Neural cell (in vitro differentiated cells): ENCODE data around the gene PAPPA2. TPM values are rescaled to one million over a fixed set of nuclear protein-coding genes. Genes with fewer than 3 reads are reported as not detected.

Experiments
- H2AFZ ChIP-seq: fragments of 200-600, 300-800 bp; sonication (generic), shearing (Covaris generic); 2 replicates; pipeline ENCODE4 v1.6.0; 2014; ENCODE audit warnings: low read depth, mild to moderate bottlenecking, antibody characterized with exemption, low read length, moderate library complexity
- H3F3A ChIP-seq: fragments of 200-600 bp; shearing (Covaris generic); 2 replicates; pipeline ENCODE4 v1.6.1; 2016; ENCODE audit warnings: mild to moderate bottlenecking, moderate library complexity, mixed read lengths, antibody characterized with exemption, low read length; ENCODE audit not compliant: insufficient read depth, poor library complexity, severe bottlenecking
- H3K27ac ChIP-seq: fragments of 200-600, 300-800 bp; sonication (generic), shearing (Covaris generic); 2 replicates; pipeline ENCODE4 v1.5.1; 2014; ENCODE audit warnings: mild to moderate bottlenecking, low read length, moderate library complexity
- H3K27me3 ChIP-seq: fragments of 300-800, 200-600 bp; sonication (generic), shearing (Covaris generic); 2 replicates; pipeline ENCODE4 v1.6.0; 2014; ENCODE audit warnings: mild to moderate bottlenecking, low read depth, low read length, moderate library complexity; ENCODE audit not compliant: insufficient read depth
- H3K36me3 ChIP-seq: fragments of 300-800, 200-600 bp; sonication (generic), shearing (Covaris generic); 2 replicates; pipeline ENCODE4 v1.5.1; 2014; ENCODE audit warnings: mild to moderate bottlenecking, antibody characterized with exemption, low read length, moderate library complexity; ENCODE audit not compliant: insufficient read depth
- H3K4me2 ChIP-seq: fragments of 300-800, 200-600 bp; sonication (generic), shearing (Covaris generic); 2 replicates; pipeline ENCODE4 v1.6.0; 2014; ENCODE audit warnings: mild to moderate bottlenecking, low read length
- H3K4me3 ChIP-seq: fragments of 300-800, 200-600 bp; sonication (generic), shearing (Covaris generic); 2 replicates; pipeline ENCODE4 v1.5.1; 2014; ENCODE audit warnings: mild to moderate bottlenecking, low read length, moderate library complexity
- H3K79me2 ChIP-seq: fragments of 200-600 bp; shearing (Covaris generic); replicated peaks from 2 replicates; pipeline ENCODE4 v1.6.0; 2014; ENCODE audit warnings: mild to moderate bottlenecking, low read length, moderate library complexity; ENCODE audit not compliant: insufficient read depth
- H3K9ac ChIP-seq: fragments of 300-800, 200-600 bp; sonication (generic), shearing (Covaris generic); 2 replicates; pipeline ENCODE4 v1.6.1; 2016; ENCODE audit warnings: mild to moderate bottlenecking, low read length, mixed read lengths
- H3K9me2 ChIP-seq: fragments of 200-600 bp; shearing (Covaris generic); 2 replicates; pipeline ENCODE4 v1.6.1; 2016; ENCODE audit warnings: mild to moderate bottlenecking, low read length, mixed read lengths; ENCODE audit not compliant: insufficient read depth
- H3K9me3 ChIP-seq: fragments of 200-600, 300-800 bp; sonication (generic), shearing (Covaris generic); 2 replicates; pipeline ENCODE4 v1.6.1; 2016; ENCODE audit warnings: mild to moderate bottlenecking, mixed run types, low read length, moderate library complexity, mixed read lengths
- H4K20me1 ChIP-seq: fragments of 200-600 bp; shearing (Covaris generic); 2 replicates; pipeline ENCODE4 v1.6.1; 2016; ENCODE audit warnings: mild to moderate bottlenecking, mixed run types; ENCODE audit not compliant: insufficient read depth
- CTCF ChIP-seq: fragments of 450-650 bp; IDR thresholded peaks from 2 replicates; pipeline ENCODE4 v1.5.1; 2014; ENCODE audit warnings: antibody characterized with exemption, mild to moderate bottlenecking, moderate library complexity; ENCODE audit not compliant: poor library complexity, severe bottlenecking
- EP300 ChIP-seq: fragments of 450-650 bp; conservative IDR thresholded peaks from 2 replicates; pipeline ENCODE4 v1.6.1; 2014; ENCODE audit warnings: antibody characterized with exemption, mild to moderate bottlenecking, moderate library complexity; ENCODE audit not compliant: poor library complexity, severe bottlenecking
- EZH2 ChIP-seq: fragments of 200-600, 300-800 bp; shearing (Covaris generic), sonication (generic); IDR thresholded peaks from 2 replicates; pipeline ENCODE4 v1.6.1; 2014; ENCODE audit warnings: antibody characterized with exemption, low read length, borderline replicate concordance, mild to moderate bottlenecking; ENCODE audit not compliant: insufficient read depth, poor library complexity, severe bottlenecking
- MXI1 ChIP-seq: fragments of 450-650 bp; conservative IDR thresholded peaks from 2 replicates; pipeline ENCODE4 v1.6.1; 2014; ENCODE audit warnings: antibody characterized with exemption, mild to moderate bottlenecking; ENCODE audit not compliant: poor library complexity, severe bottlenecking
- POLR2AphosphoS5 ChIP-seq: IDR thresholded peaks from 2 replicates; pipeline ENCODE4 v1.6.1; 2012
- RAD21 ChIP-seq: fragments of 450-650 bp; conservative IDR thresholded peaks from 2 replicates; pipeline ENCODE4 v1.6.1; 2014; ENCODE audit warnings: antibody characterized with exemption, mild to moderate bottlenecking, moderate library complexity
- REST ChIP-seq: IDR thresholded peaks from 2 replicates; pipeline ENCODE4 v1.6.1; 2012; ENCODE audit warnings: borderline replicate concordance
- SMC3 ChIP-seq: fragments of 450-650 bp; conservative IDR thresholded peaks from 2 replicates; pipeline ENCODE4 v1.6.1; 2014; ENCODE audit warnings: antibody characterized with exemption, mild to moderate bottlenecking, moderate library complexity; ENCODE audit not compliant: poor library complexity
- TAF1 ChIP-seq: IDR thresholded peaks from 2 replicates; pipeline ENCODE4 v1.6.1; 2012; ENCODE audit warnings: low read depth
- polyA plus RNA-seq: library from polyadenylated mRNA; depleted of rRNA; stranded (reverse); fragments of >200 nt; gene quantifications from 2 replicates; pipeline ENCODE4 v1.2.3, GENCODE V29; 2014

The PAPPA2 gene
- polyA plus RNA-seq, 1 donor from 2014 or later = 0.59 TPM

GRCh38 chr1:176888471-176889032 is 425.6 kb downstream of the PAPPA2 start:
- no peak for TF ChIP-seq EP300
- TF ChIP-seq SMC3 = no peak
- TF ChIP-seq CTCF = no peak
- TF ChIP-seq POLR2AphosphoS5 = no peak
- no peak for TF ChIP-seq TAF1
- no peak for TF ChIP-seq MXI1
- no peak for TF ChIP-seq EZH2
- no peak for TF ChIP-seq REST
- TF ChIP-seq RAD21 = no peak
- Histone ChIP-seq H3K9ac (no peak overlapping the region), H3K36me3 (peaks cover 13% of the 10 kb centered on the region)

GRCh38 chr1:176893625-176894352 is 430.8 kb downstream of the PAPPA2 start:
- H3K9me3 ChIP-seq = no peaks in the 10 kb centered on the region
- no peaks in the 10 kb centered on the region for H4K20me1 ChIP-seq
- TF ChIP-seq RAD21 (no peak), CTCF (no peak)
- no peaks in the 10 kb centered on the region for H3K36me3 ChIP-seq
- H3F3A ChIP-seq = no peaks in the 10 kb centered on the region
- H3K27me3 ChIP-seq = no peaks in the 10 kb centered on the region
- H3K9ac ChIP-seq = no peak overlapping the region
- no peak overlapping the region for H3K27ac ChIP-seq
- H3K79me2 ChIP-seq = no peaks in the 10 kb centered on the region
- no peaks in the 10 kb centered on the region for H3K9me2 ChIP-seq
- no peak overlapping the region for H3K4me2 ChIP-seq
- H3K4me3 ChIP-seq = no peak overlapping the region
- no peak overlapping the region for H2AFZ ChIP-seq

More at GRCh38 chr1:176888471-176889032, 425.6 kb downstream of the PAPPA2 start:
- H4K20me1 ChIP-seq = no peaks in the 10 kb centered on the region
- no peak overlapping the region for H3K27ac ChIP-seq
- no peaks in the 10 kb centered on the region for H3K9me3 ChIP-seq
- H3K9me2 ChIP-seq = no peaks in the 10 kb centered on the region
- no peak overlapping the region for H3K4me3 ChIP-seq
- no peaks in the 10 kb centered on the region for H3F3A ChIP-seq
- H3K79me2 ChIP-seq = no peaks in the 10 kb centered on the region
- H3K4me2 ChIP-seq = no peak overlapping the region
- H3K27me3 ChIP-seq = no peaks in the 10 kb centered on the region
- H2AFZ ChIP-seq = no peak overlapping the region
